ENCODE results near the gene VAMP3.

Gene VAMP3

DNA sequence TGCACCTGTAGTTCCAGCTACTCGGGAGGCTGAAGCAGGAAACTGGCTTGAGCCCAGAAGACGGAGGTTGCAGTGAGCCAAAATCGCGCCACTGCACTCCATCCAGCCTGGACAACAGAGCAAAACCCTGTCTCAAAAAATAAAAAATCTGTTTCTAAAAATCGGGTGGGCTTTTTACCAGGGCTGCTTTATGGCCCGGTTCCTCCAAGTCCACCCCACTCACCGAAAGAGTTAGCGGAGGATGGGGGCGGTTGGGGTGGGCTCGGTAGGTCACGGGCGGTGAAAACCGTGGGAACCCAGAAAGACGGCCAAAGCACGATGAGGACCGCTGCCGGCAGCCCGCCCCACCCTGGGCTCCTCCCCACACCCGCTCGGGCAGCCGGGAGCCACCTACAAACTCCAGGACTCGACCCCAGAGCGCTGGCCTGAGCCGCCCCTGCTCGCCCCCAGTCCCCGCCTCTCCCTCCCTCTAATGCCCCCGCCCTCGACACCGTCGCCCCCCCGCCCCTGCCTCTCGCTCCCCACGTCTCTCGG, 12.1 kb downstream of the VAMP3 start:
- TF ChIP-seq ZNF416 (tag by site-specific recombination; IDR thresholded peaks at IDR 0.05) = peak; percentile 99
- peak; percentile 49; the same call in 1 of the 2 replicates for TF ChIP-seq ZFHX2 (tag by site-specific recombination; conservative IDR thresholded peaks at IDR 0.05)
- TF ChIP-seq ZNF223 (tag by site-specific recombination; IDR thresholded peaks at IDR 0.05) = 0 out of 2 replicates have a peak, but pooled peaks have one; percentile 31
- TF ChIP-seq KLF8 (tag by site-specific recombination; IDR thresholded peaks at IDR 0.05) = peak; percentile 25
- TF ChIP-seq ZNF114 (tag by site-specific recombination; IDR thresholded peaks at IDR 0.05) = no peak
- peak; percentile 93 for TF ChIP-seq ZNF335 (tag by site-specific recombination; conservative IDR thresholded peaks at IDR 0.05)
- no peak for TF ChIP-seq ZNF211 (tag by site-specific recombination; IDR thresholded peaks at IDR 0.05; ENCODE audit: low read depth)
- 0 out of 2 replicates have a peak, but pooled peaks have one; percentile 21 for TF ChIP-seq ZEB2 (tag by site-specific recombination; IDR thresholded peaks at IDR 0.05)
- TF ChIP-seq ZNF670 (tag by site-specific recombination; IDR thresholded peaks at IDR 0.05; ENCODE audit: low read depth) = no peak
- TF ChIP-seq, protein P1, sequence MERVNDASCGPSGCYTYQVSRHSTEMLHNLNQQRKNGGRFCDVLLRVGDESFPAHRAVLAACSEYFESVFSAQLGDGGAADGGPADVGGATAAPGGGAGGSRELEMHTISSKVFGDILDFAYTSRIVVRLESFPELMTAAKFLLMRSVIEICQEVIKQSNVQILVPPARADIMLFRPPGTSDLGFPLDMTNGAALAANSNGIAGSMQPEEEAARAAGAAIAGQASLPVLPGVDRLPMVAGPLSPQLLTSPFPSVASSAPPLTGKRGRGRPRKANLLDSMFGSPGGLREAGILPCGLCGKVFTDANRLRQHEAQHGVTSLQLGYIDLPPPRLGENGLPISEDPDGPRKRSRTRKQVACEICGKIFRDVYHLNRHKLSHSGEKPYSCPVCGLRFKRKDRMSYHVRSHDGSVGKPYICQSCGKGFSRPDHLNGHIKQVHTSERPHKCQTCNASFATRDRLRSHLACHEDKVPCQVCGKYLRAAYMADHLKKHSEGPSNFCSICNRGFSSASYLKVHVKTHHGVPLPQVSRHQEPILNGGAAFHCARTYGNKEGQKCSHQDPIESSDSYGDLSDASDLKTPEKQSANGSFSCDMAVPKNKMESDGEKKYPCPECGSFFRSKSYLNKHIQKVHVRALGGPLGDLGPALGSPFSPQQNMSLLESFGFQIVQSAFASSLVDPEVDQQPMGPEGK (tag by site-specific recombination; IDR thresholded peaks at IDR 0.05) = peak; percentile 65
- peak; percentile 49; the same call in 1 of the 2 replicates for TF ChIP-seq EGR2 (tag by site-specific recombination; IDR thresholded peaks at IDR 0.05; ENCODE audit: low read depth)
- TF ChIP-seq, protein P2, sequence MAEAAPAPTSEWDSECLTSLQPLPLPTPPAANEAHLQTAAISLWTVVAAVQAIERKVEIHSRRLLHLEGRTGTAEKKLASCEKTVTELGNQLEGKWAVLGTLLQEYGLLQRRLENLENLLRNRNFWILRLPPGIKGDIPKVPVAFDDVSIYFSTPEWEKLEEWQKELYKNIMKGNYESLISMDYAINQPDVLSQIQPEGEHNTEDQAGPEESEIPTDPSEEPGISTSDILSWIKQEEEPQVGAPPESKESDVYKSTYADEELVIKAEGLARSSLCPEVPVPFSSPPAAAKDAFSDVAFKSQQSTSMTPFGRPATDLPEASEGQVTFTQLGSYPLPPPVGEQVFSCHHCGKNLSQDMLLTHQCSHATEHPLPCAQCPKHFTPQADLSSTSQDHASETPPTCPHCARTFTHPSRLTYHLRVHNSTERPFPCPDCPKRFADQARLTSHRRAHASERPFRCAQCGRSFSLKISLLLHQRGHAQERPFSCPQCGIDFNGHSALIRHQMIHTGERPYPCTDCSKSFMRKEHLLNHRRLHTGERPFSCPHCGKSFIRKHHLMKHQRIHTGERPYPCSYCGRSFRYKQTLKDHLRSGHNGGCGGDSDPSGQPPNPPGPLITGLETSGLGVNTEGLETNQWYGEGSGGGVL (tag by site-specific recombination; IDR thresholded peaks at IDR 0.05) = peak; percentile 35; the same call in 1 of the 2 replicates
- TF ChIP-seq, protein P3, sequence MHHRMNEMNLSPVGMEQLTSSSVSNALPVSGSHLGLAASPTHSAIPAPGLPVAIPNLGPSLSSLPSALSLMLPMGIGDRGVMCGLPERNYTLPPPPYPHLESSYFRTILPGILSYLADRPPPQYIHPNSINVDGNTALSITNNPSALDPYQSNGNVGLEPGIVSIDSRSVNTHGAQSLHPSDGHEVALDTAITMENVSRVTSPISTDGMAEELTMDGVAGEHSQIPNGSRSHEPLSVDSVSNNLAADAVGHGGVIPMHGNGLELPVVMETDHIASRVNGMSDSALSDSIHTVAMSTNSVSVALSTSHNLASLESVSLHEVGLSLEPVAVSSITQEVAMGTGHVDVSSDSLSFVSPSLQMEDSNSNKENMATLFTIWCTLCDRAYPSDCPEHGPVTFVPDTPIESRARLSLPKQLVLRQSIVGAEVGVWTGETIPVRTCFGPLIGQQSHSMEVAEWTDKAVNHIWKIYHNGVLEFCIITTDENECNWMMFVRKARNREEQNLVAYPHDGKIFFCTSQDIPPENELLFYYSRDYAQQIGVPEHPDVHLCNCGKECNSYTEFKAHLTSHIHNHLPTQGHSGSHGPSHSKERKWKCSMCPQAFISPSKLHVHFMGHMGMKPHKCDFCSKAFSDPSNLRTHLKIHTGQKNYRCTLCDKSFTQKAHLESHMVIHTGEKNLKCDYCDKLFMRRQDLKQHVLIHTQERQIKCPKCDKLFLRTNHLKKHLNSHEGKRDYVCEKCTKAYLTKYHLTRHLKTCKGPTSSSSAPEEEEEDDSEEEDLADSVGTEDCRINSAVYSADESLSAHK (tag by site-specific recombination; IDR thresholded peaks at IDR 0.05) = peak; percentile 73
- TF ChIP-seq ZNF677 (tag by site-specific recombination; IDR thresholded peaks at IDR 0.05) = peak; percentile 95
- no peak for TF ChIP-seq TCF7L2 (IDR thresholded peaks at IDR 0.05; ENCODE audit: borderline replicate concordance, low read depth, low read length)
- H3K36me3 ChIP-seq (ENCODE audit: control insufficient read depth in 2 of 2, insufficient read depth in 1 of 2, low read length in 2 of 2) = peaks cover 7 to 52% of the 10 kb centered on the region in 2 experiments; a peak in 2 of 3 replicates
- no peaks in the 10 kb centered on the region for H3K4me1 ChIP-seq (ENCODE audit: control insufficient read depth, insufficient read depth, low read length)
- ChIA-PET CTCF (interaction anchor here (0.7 to 1.0 kb wide), 2 partner anchors 114 to 389 kb away, joined by 4 read pairs; no protein-coding TSS in a partner anchor), POLR2A (no interaction called here)
- H3K27ac ChIP-seq (ENCODE audit: extremely low read depth, low read depth, low read length) = no peak overlapping the region
- peak overlapping the region; percentile 45 for H3K4me3 ChIP-seq (ENCODE audit: low read depth, low read length)
- H3K9me3 ChIP-seq (ENCODE audit: control insufficient read depth, insufficient read depth, low read depth, low read length) = no peaks in the 10 kb centered on the region

DNA sequence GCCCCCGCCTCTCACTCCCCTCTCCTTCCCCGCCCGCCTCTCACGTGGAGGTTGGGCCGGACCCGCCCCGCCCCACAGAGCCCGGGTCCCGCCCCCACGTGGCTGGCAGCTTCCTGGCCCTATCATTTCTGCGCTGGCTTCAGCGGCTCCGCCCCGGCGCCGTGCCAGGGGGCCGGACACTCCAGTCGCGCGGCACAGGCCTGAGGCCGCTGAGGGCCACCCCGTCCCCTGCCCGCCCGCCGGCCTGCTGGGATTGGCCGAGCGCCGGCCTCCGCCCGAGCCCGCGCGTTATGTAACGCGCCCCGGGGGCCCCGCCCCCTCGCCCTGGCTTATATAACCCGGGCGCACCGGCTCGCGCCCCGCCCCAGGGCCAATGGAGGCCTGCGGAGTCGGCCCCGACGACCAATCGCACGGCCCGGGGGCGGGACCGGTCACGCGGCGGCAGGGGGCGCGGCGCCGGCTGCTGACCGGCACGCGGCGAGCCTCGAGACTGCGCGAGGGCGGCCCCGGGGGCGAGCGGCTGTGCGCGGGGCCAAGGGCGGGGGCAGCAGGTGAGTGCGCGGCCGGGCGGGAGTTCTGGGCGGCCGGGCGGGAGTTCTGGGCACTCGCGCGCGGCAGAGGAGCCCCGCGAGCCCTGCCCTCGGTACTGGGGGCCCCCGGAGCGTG, 12.9 kb downstream of the VAMP3 start, which contains the start of gene PER3:
PER3 (plus strand) TSS at position 466 of the 666 bp plus-strand sequence. CDS start 587 bp downstream, outside the sequence.
- Histone ChIP-seq H3K27ac (ENCODE audit: extremely low read depth, low read depth, low read length) (no peak within 1 kb of the TSS; the same call in 1 of the 2 replicates), H3K4me1 (ENCODE audit: control insufficient read depth, insufficient read depth, low read length) (no peaks in the 10 kb centered on the region), H3K9me3 (ENCODE audit: control insufficient read depth, insufficient read depth, low read depth, low read length) (no peaks in the 10 kb centered on the region), H3K36me3 (ENCODE audit: control insufficient read depth in 2 of 2, insufficient read depth in 1 of 2, low read length in 2 of 2) (peaks cover 0 to 46% of the 10 kb centered on the region in 2 experiments; a peak in 2 of 3 replicates), H3K4me3 (ENCODE audit: low read depth, low read length) (peak within 1 kb of the TSS; percentile 45)
- ChIA-PET CTCF (no interaction called here), POLR2A (interaction anchor here (0.6 kb wide), 1 partner anchor 57 kb away, joined by 3 read pairs; no protein-coding TSS in a partner anchor)
- TF ChIP-seq ZBTB48 (tag by site-specific recombination; IDR thresholded peaks at IDR 0.05) = no peak
- TF ChIP-seq ZNF571 (tag by site-specific recombination; IDR thresholded peaks at IDR 0.05) = no peak
- TF ChIP-seq GLI2 (tag by site-specific recombination; IDR thresholded peaks at IDR 0.05; ENCODE audit: borderline replicate concordance, low read depth) = no peak
- TF ChIP-seq ZNF664 (tag by site-specific recombination; IDR thresholded peaks at IDR 0.05) = no peak
- peak; percentile 69 for TF ChIP-seq GLIS1 (tag by site-specific recombination; IDR thresholded peaks at IDR 0.05)
- TF ChIP-seq SP3 (tag by site-specific recombination; IDR thresholded peaks at IDR 0.05) = peak; percentile 92
- no peak for TF ChIP-seq ZNF174 (tag by site-specific recombination; IDR thresholded peaks at IDR 0.05)
- no peak for TF ChIP-seq ZSCAN23 (tag by site-specific recombination; IDR thresholded peaks at IDR 0.05)
- no peak for TF ChIP-seq HOXA7 (CRISPR knock-in tag; IDR thresholded peaks at IDR 0.05; ENCODE audit: borderline replicate concordance)
- no peak for TF ChIP-seq ZNF416 (tag by site-specific recombination; IDR thresholded peaks at IDR 0.05)
- TF ChIP-seq ZNF19 (tag by site-specific recombination; IDR thresholded peaks at IDR 0.05; ENCODE audit: low read depth) = no peak
- no peak for TF ChIP-seq ZNF426 (tag by site-specific recombination; IDR thresholded peaks at IDR 0.05)
- TF ChIP-seq ZNF624 (tag by site-specific recombination; IDR thresholded peaks at IDR 0.05) = no peak
- no peak for TF ChIP-seq TCF7L2 (IDR thresholded peaks at IDR 0.05; ENCODE audit: borderline replicate concordance, low read depth, low read length)
- TF ChIP-seq ZNF16 (tag by site-specific recombination; IDR thresholded peaks at IDR 0.05; ENCODE audit: low read depth) = no peak
- TF ChIP-seq ZNF248 (tag by site-specific recombination; IDR thresholded peaks at IDR 0.05) = no peak

All from HEK293 (cell line).